Measurements from ENCODE around the gene ANTXR2. TPM values are rescaled to one million over a fixed set of nuclear protein-coding genes. Genes with fewer than 3 reads are reported as not detected.

ANTXR2 gene
- total and polyA plus RNA-seq, 2 of the 8 experiments (the other 6 are each of a cell fraction or from before 2014, with no cell fraction given): 1.1 to 7.5 TPM

- H4K20me1 ChIP-seq (replicated peaks in 1 of 2; ENCODE audit: control insufficient read depth in 1 of 2, insufficient read depth in 2 of 2, low read length in 2 of 2): no peaks in the 10 kb centered on the region
- FAIRE-seq (no peak), DNase-seq (ENCODE audit: low read depth in 1 of 2, low spot score in 2 of 2) (no peak)
- H2BK5ac ChIP-seq (ENCODE audit: low read depth, low read length): no peak overlapping the region
- no peak overlapping the region for H3K18ac ChIP-seq (ENCODE audit: extremely low read depth, low read length)
- H3K23ac ChIP-seq (ENCODE audit: insufficient read length): no peak overlapping the region
- no peak overlapping the region for H3K4ac ChIP-seq (replicated peaks; ENCODE audit: insufficient read length, low read depth, low read length)
- H2AK5ac ChIP-seq (ENCODE audit: low read depth, low read length): no peak overlapping the region
- H2BK12ac ChIP-seq (ENCODE audit: low read depth, low read length): no peak overlapping the region
- no peaks in the 10 kb centered on the region; a peak in 1 of 8 replicates for H3K36me3 ChIP-seq (ENCODE audit: control insufficient read depth in 2 of 4, insufficient read depth in 4 of 4, low read length in 3 of 4)
- no peak overlapping the region for H4K8ac ChIP-seq (ENCODE audit: extremely low read depth, insufficient read depth, low read length)
- no peaks in the 10 kb centered on the region for H3K79me2 ChIP-seq (ENCODE audit: control insufficient read depth in 1 of 2, insufficient read depth in 2 of 2, low read length in 2 of 2)
- no peak overlapping the region for H3K27ac ChIP-seq (ENCODE audit: low read depth, low read length)
- H3K27me3 ChIP-seq (replicated peaks in 1 of 4; ENCODE audit: control insufficient read depth in 3 of 4, extremely low read depth in 1 of 4, insufficient read depth in 3 of 4, low read length in 3 of 4): peaks cover 0 to 7% (median 0%) of the 10 kb centered on the region in 4 experiments; a peak in 2 of 7 replicates
- H3K23me2 ChIP-seq (ENCODE audit: low read depth, low read length): peaks cover 8% of the 10 kb centered on the region; the same call in 1 of the 2 replicates
- no peak overlapping the region for H3K9ac ChIP-seq (replicated peaks in 1 of 4; ENCODE audit: extremely low read depth in 1 of 4, low read depth in 3 of 4, low read length in 3 of 4)
- no peak overlapping the region for H4K91ac ChIP-seq (replicated peaks; ENCODE audit: insufficient read length, low read length)
- no peaks in the 10 kb centered on the region for H3K9me3 ChIP-seq (ENCODE audit: insufficient read depth in 2 of 2, low read depth in 1 of 2, low read length in 1 of 2)
- H3K4me3 ChIP-seq (ENCODE audit: extremely low read depth in 1 of 4, insufficient read depth in 2 of 4, low read depth in 3 of 4, low read length in 4 of 4): no peak overlapping the region
- ChIA-PET POLR2A (ENCODE audit: partially characterized antibody) (no interaction called here), CTCF (ENCODE audit: partially characterized antibody) (interaction anchor here (1.3 kb wide), 1 partner anchor 12 kb away, joined by 4 read pairs; no protein-coding TSS in a partner anchor)
- H2BK20ac ChIP-seq (ENCODE audit: low read length): no peak overlapping the region
- 100% methylated on average over 2 of the region's 2 CpGs; no CpG with 5 or more reads in 1 of the 2 experiments for WGBS, 2 experiments (ENCODE audit: extremely low coverage in 1 of 2, insufficient coverage in 1 of 2, insufficient read length in 1 of 2, insufficient replicate concordance in 2 of 2, low coverage in 1 of 2, low lambda C conversion rate in 2 of 2, missing lambda C conversion rate in 1 of 2)
- no peak overlapping the region for H2AFZ ChIP-seq (ENCODE audit: low read length)
- no peak overlapping the region for H4K5ac ChIP-seq (ENCODE audit: insufficient read length, low read depth, low read length)
- no peaks in the 10 kb centered on the region for H3K79me1 ChIP-seq (ENCODE audit: low read depth, low read length)
- no peak overlapping the region for H2BK120ac ChIP-seq (replicated peaks; ENCODE audit: low read depth, low read length)
- no peak overlapping the region for H3K56ac ChIP-seq (replicated peaks; ENCODE audit: insufficient read length, low read depth, low read length)
- H3K4me2 ChIP-seq (ENCODE audit: insufficient read depth in 1 of 2, low read depth in 2 of 2, low read length in 2 of 2): no peak overlapping the region
- no peak overlapping the region for H2BK15ac ChIP-seq (ENCODE audit: low read length)
- H3K14ac ChIP-seq (ENCODE audit: insufficient read length): no peak overlapping the region
- peaks cover 0 to 3% (median 1%) of the 10 kb centered on the region in 4 experiments; a peak in 3 of 7 replicates for H3K4me1 ChIP-seq (replicated peaks in 1 of 4; ENCODE audit: control insufficient read depth in 3 of 4, insufficient read depth in 4 of 4, low read length in 3 of 4)
- TF ChIP-seq RAD21 (IDR thresholded peaks at IDR 0.05 in 1 of 2, conservative IDR thresholded peaks at IDR 0.05 in 1 of 2; ENCODE audit: low read depth in 2 of 2, low read length in 2 of 2): no peak
- TF ChIP-seq SUZ12 (IDR thresholded peaks at IDR 0.05; ENCODE audit: low read length): no peak
- no peak for TF ChIP-seq CEBPB (IDR thresholded peaks at IDR 0.05; ENCODE audit: low read depth, low read length)
- TF ChIP-seq TCF12 (IDR thresholded peaks at IDR 0.05; ENCODE audit: low read depth, low read length): no peak
- TF ChIP-seq KDM1A (IDR thresholded peaks at IDR 0.05; ENCODE audit: borderline replicate concordance, low read length): no peak
- no peak for TF ChIP-seq JUN (IDR thresholded peaks at IDR 0.05; ENCODE audit: low read depth, low read length)
- no peak for TF ChIP-seq NRF1 (IDR thresholded peaks at IDR 0.05; ENCODE audit: low read depth, low read length)
- TF ChIP-seq TAF1 (IDR thresholded peaks at IDR 0.05; ENCODE audit: low read depth, low read length): no peak
- no peak for TF ChIP-seq RBBP5 (IDR thresholded peaks at IDR 0.05; ENCODE audit: borderline replicate concordance, low read depth, low read length)
- TF ChIP-seq ATF2 (IDR thresholded peaks at IDR 0.05; ENCODE audit: low read length): no peak
These were observed 2.9 kb downstream of the ANTXR2 start for GRCh38 chr4:80069837-80070731.

Measured in H1 (cell line).